ENCODE measurements around the gene ARHGAP45. TPM values are rescaled to one million over a fixed set of nuclear protein-coding genes. Genes with fewer than 3 reads are reported as not detected.
A peak's percentile ranks its signal among the peaks of the same experiment; 100 is the strongest.
"Not testable (repeated sequence)": the region's sequence is repeated elsewhere in the genome, so short reads cannot be mapped to it uniquely, and the experiment has no call there.

ARHGAP45 gene
- total and polyA plus RNA-seq, 4 donors, result 7.4 to 38.6 (median 18.5) TPM

- intact Hi-C loops (cut with DNase I), result no loop called here
- H3K27ac ChIP-seq (ENCODE audit: low read depth in 1 of 2, low read length in 2 of 2), result no peak overlapping the region
- WGBS, 2 donors, result 94 to 95% methylated on average over 33 of the region's 33 CpGs
- H3K27me3 ChIP-seq (ENCODE audit: control insufficient read depth in 1 of 2, insufficient read depth in 2 of 2, low read length in 1 of 2), result no peaks in the 10 kb centered on the region
- ATAC-seq (ENCODE audit: low FRiP score), result no peak
- DNase-seq, result no peak
- H3K4me3 ChIP-seq (ENCODE audit: low read length in 2 of 2), result no peak overlapping the region
- H3K4me1 ChIP-seq (ENCODE audit: control insufficient read depth in 1 of 2, insufficient read depth in 2 of 2, low read length in 2 of 2), result no peaks in the 10 kb centered on the region
- H3K9me3 ChIP-seq (ENCODE audit: control insufficient read depth, low read length), result no peaks in the 10 kb centered on the region
- no peaks in the 10 kb centered on the region for H3K36me3 ChIP-seq (ENCODE audit: control insufficient read depth in 1 of 2, insufficient read depth in 2 of 2, low read length in 1 of 2)
Observed at GRCh38 chr19:1126984-1127760, 60.2 kb downstream of the ARHGAP45 start.

- WGBS, 2 donors, result 95 to 96% methylated on average over 17 of the region's 17 CpGs
- H3K36me3 ChIP-seq (ENCODE audit: control insufficient read depth in 1 of 2, insufficient read depth in 2 of 2, low read length in 1 of 2), result no peaks in the 10 kb centered on the region
Observed at GRCh38 chr19:1128106-1128505, 61.1 kb downstream of the ARHGAP45 start.

GRCh38 chr19:1129084-1129483, 62.1 kb downstream of the ARHGAP45 start:
- H3K36me3 ChIP-seq (ENCODE audit: control insufficient read depth in 1 of 2, insufficient read depth in 2 of 2, low read length in 1 of 2); H3K4me1 ChIP-seq (ENCODE audit: control insufficient read depth in 1 of 2, insufficient read depth in 2 of 2, low read length in 2 of 2); H3K27ac ChIP-seq (ENCODE audit: low read depth in 1 of 2, low read length in 2 of 2); H3K9me3 ChIP-seq (ENCODE audit: control insufficient read depth, low read length); intact Hi-C loops (cut with DNase I); ATAC-seq (ENCODE audit: low FRiP score); DNase-seq; H3K4me3 ChIP-seq (ENCODE audit: low read length in 2 of 2); H3K27me3 ChIP-seq (ENCODE audit: control insufficient read depth in 1 of 2, insufficient read depth in 2 of 2, low read length in 1 of 2): not testable (repeated sequence)
- WGBS, 2 donors, result 91% methylated on average over 7 of the region's 7 CpGs

More at GRCh38 chr19:1128106-1128505, 61.1 kb downstream of the ARHGAP45 start:
- DNase-seq (no peak), ATAC-seq (ENCODE audit: low FRiP score) (no peak)
- Histone ChIP-seq H3K9me3 (ENCODE audit: control insufficient read depth, low read length) (no peaks in the 10 kb centered on the region), H3K4me3 (ENCODE audit: low read length in 2 of 2) (no peak overlapping the region), H3K27me3 (ENCODE audit: control insufficient read depth in 1 of 2, insufficient read depth in 2 of 2, low read length in 1 of 2) (no peaks in the 10 kb centered on the region), H3K4me1 (ENCODE audit: control insufficient read depth in 1 of 2, insufficient read depth in 2 of 2, low read length in 2 of 2) (no peaks in the 10 kb centered on the region), H3K27ac (ENCODE audit: low read depth in 1 of 2, low read length in 2 of 2) (no peak overlapping the region)
- intact Hi-C loops (cut with DNase I), result no loop called here

GRCh38 chr19:1129535-1129934, 62.6 kb downstream of the ARHGAP45 start:
- DNase-seq (no peak), ATAC-seq (ENCODE audit: low FRiP score) (no peak)
- 94 to 96% methylated on average over 14 to 18 of the region's 18 CpGs for WGBS, 2 donors
- Histone ChIP-seq H3K36me3 (ENCODE audit: control insufficient read depth in 1 of 2, insufficient read depth in 2 of 2, low read length in 1 of 2) (no peaks in the 10 kb centered on the region), H3K27me3 (ENCODE audit: control insufficient read depth in 1 of 2, insufficient read depth in 2 of 2, low read length in 1 of 2) (no peaks in the 10 kb centered on the region), H3K9me3 (ENCODE audit: control insufficient read depth, low read length) (no peaks in the 10 kb centered on the region), H3K27ac (ENCODE audit: low read depth in 1 of 2, low read length in 2 of 2) (no peak overlapping the region), H3K4me3 (ENCODE audit: low read length in 2 of 2) (no peak overlapping the region), H3K4me1 (ENCODE audit: control insufficient read depth in 1 of 2, insufficient read depth in 2 of 2, low read length in 2 of 2) (no peaks in the 10 kb centered on the region)
- intact Hi-C loops (cut with DNase I), result no loop called here

GRCh38 chr19:1130771-1131717, 64.1 kb downstream of the ARHGAP45 start:
- 49 to 53% methylated on average over 20 to 22 of the region's 22 CpGs for WGBS, 2 donors
- no peaks in the 10 kb centered on the region for H3K36me3 ChIP-seq (ENCODE audit: control insufficient read depth in 1 of 2, insufficient read depth in 2 of 2, low read length in 1 of 2)
- DNase-seq (peak in 1 of 2 donors; percentile 61), ATAC-seq (ENCODE audit: low FRiP score) (no peak)
- no peaks in the 10 kb centered on the region for H3K27me3 ChIP-seq (ENCODE audit: control insufficient read depth in 1 of 2, insufficient read depth in 2 of 2, low read length in 1 of 2)
- intact Hi-C loops (cut with DNase I), result loop anchor here (5.0 kb wide), 1 partner anchor 41 kb away; the partner anchor contains the start of gene SBNO2 (in 2 of the 2)
- no peaks in the 10 kb centered on the region for H3K9me3 ChIP-seq (ENCODE audit: control insufficient read depth, low read length)
- no peaks in the 10 kb centered on the region for H3K4me1 ChIP-seq (ENCODE audit: control insufficient read depth in 1 of 2, insufficient read depth in 2 of 2, low read length in 2 of 2)
- H3K27ac ChIP-seq (ENCODE audit: low read depth in 1 of 2, low read length in 2 of 2), result peak overlapping the region; percentile 34 to 70
- H3K4me3 ChIP-seq (ENCODE audit: low read length in 2 of 2), result peak overlapping the region; percentile 50 to 70

GRCh38 chr19:1131718-1132551, 65.0 kb downstream of the ARHGAP45 start:
- intact Hi-C loops (cut with DNase I), result loop anchor here (2.0 to 5.0 kb wide), 2 partner anchors 21 to 40 kb away; partner anchors contain the start of gene SBNO2 (in 2 of the 2)
- Histone ChIP-seq H3K36me3 (ENCODE audit: control insufficient read depth in 1 of 2, insufficient read depth in 2 of 2, low read length in 1 of 2) (no peaks in the 10 kb centered on the region), H3K4me3 (ENCODE audit: low read length in 2 of 2) (peak overlapping the region; percentile 50 to 70), H3K27ac (ENCODE audit: low read depth in 1 of 2, low read length in 2 of 2) (peak overlapping the region; percentile 34 to 70), H3K27me3 (ENCODE audit: control insufficient read depth in 1 of 2, insufficient read depth in 2 of 2, low read length in 1 of 2) (no peaks in the 10 kb centered on the region), H3K4me1 (ENCODE audit: control insufficient read depth in 1 of 2, insufficient read depth in 2 of 2, low read length in 2 of 2) (no peaks in the 10 kb centered on the region), H3K9me3 (ENCODE audit: control insufficient read depth, low read length) (no peaks in the 10 kb centered on the region)
- ATAC-seq (ENCODE audit: low FRiP score), result peak; percentile 87
- WGBS, 2 donors, result 1% methylated on average over 60 to 64 of the region's 64 CpGs
- peak; percentile 96 to 97 for DNase-seq

GRCh38 chr19:1132552-1133383, 65.8 kb downstream of the ARHGAP45 start:
- Histone ChIP-seq H3K27ac (ENCODE audit: low read depth in 1 of 2, low read length in 2 of 2) (peak overlapping the region; percentile 23 to 38), H3K4me3 (ENCODE audit: low read length in 2 of 2) (peak overlapping the region in 1 of 2 donors; percentile 70), H3K27me3 (ENCODE audit: control insufficient read depth in 1 of 2, insufficient read depth in 2 of 2, low read length in 1 of 2) (no peaks in the 10 kb centered on the region), H3K9me3 (ENCODE audit: control insufficient read depth, low read length) (no peaks in the 10 kb centered on the region), H3K4me1 (ENCODE audit: control insufficient read depth in 1 of 2, insufficient read depth in 2 of 2, low read length in 2 of 2) (no peaks in the 10 kb centered on the region), H3K36me3 (ENCODE audit: control insufficient read depth in 1 of 2, insufficient read depth in 2 of 2, low read length in 1 of 2) (no peaks in the 10 kb centered on the region)
- intact Hi-C loops (cut with DNase I), result loop anchor here (2.0 to 5.0 kb wide), 2 partner anchors 20 to 40 kb away; partner anchors contain the start of gene SBNO2 (in 2 of the 2)
- DNase-seq, result no peak
- WGBS, 2 donors, result 76 to 82% methylated on average over 46 to 48 of the region's 48 CpGs
- peak; percentile 8 for ATAC-seq (ENCODE audit: low FRiP score)

Data from aorta (tissue), 5 donors.